GM18502 (cell line): Measurements from ENCODE around the gene SLC6A14.

Experiments used
- ATAC-seq: cut with Tn5 transposase; IDR thresholded peaks from one replicate; pipeline ENCODE4 v1.9.1; 2021; ENCODE audit warnings: mild to moderate bottlenecking; ENCODE audit not compliant: unreplicated experiment, poor library complexity

SLC6A14 gene

GRCh38 chrX:116436358-116436816 lies at the start of gene SLC6A14:
Gene SLC6A14 (plus strand): TSS chrX:116436606. CDS start chrX:116436710, 104 bp downstream.
- ATAC-seq = no peak

- no peak for ATAC-seq
Observed at GRCh38 chrX:116395752-116396151, 40.7 kb upstream of the SLC6A14 start.

GRCh38 chrX:116399681-116400080 lies 36.7 kb upstream of the SLC6A14 start:
- ATAC-seq = no peak

- no peak for ATAC-seq
Observed at GRCh38 chrX:116409219-116409618, 27.2 kb upstream of the SLC6A14 start.

- no peak for ATAC-seq
Observed at GRCh38 chrX:116413273-116413672, 23.1 kb upstream of the SLC6A14 start.

GRCh38 chrX:116417214-116417613 lies 19.2 kb upstream of the SLC6A14 start:
- no peak for ATAC-seq

GRCh38 chrX:116417968-116418367 lies 18.4 kb upstream of the SLC6A14 start:
- ATAC-seq = no peak

- no peak for ATAC-seq
Observed at GRCh38 chrX:116427978-116428377, 8.4 kb upstream of the SLC6A14 start.

- no peak for ATAC-seq
Observed at GRCh38 chrX:116435597-116435996, 809 bp upstream of the SLC6A14 start.

GRCh38 chrX:116449156-116449555 lies 12.8 kb downstream of the SLC6A14 start:
- no peak for ATAC-seq

GRCh38 chrX:116462822-116463221 lies 26.4 kb downstream of the SLC6A14 start, which contains the start of gene CT83:
Gene CT83 (minus strand): TSS chrX:116462976. CDS start chrX:116462856, 120 bp downstream.
- ATAC-seq = no peak

GRCh38 chrX:116480059-116480458 lies 43.7 kb downstream of the SLC6A14 start:
- no peak for ATAC-seq

- ATAC-seq = no peak
Observed at GRCh38 chrX:116490104-116490503, 53.7 kb downstream of the SLC6A14 start.

GRCh38 chrX:116493271-116493670 lies 56.9 kb downstream of the SLC6A14 start:
- no peak for ATAC-seq

- ATAC-seq = no peak
Observed at GRCh38 chrX:116499780-116500179, 63.4 kb downstream of the SLC6A14 start.
